Measurements from ENCODE around the gene CDHR3. TPM values are rescaled to one million over a fixed set of nuclear protein-coding genes. Genes with fewer than 3 reads are reported as not detected.

CDHR3 gene
- total RNA-seq, 4 donors from 2014 or later, result 20.6 to 82.5 (median 49.7) TPM

- no peak for DNase-seq
- no peaks in the 10 kb centered on the region for H3K27me3 ChIP-seq
- TF ChIP-seq CTCF (IDR thresholded peaks at IDR 0.05) (no peak), POLR2A (IDR thresholded peaks at IDR 0.05) (no peak)
- no peak overlapping the region for H3K4me3 ChIP-seq
- H3K4me1 ChIP-seq, result peaks cover 0 to 8% (median 0%) of the 10 kb centered on the region in 4 donors
- H3K9me3 ChIP-seq, result no peaks in the 10 kb centered on the region
- H3K27ac ChIP-seq, result no peak overlapping the region
- no peaks in the 10 kb centered on the region for H3K36me3 ChIP-seq
These were observed 117.4 kb downstream of the CDHR3 start for GRCh38 chr7:106080300-106080987.

- no peak overlapping the region for H3K27ac ChIP-seq
- no peaks in the 10 kb centered on the region for H3K9me3 ChIP-seq
- H3K27me3 ChIP-seq, result no peaks in the 10 kb centered on the region
- no peak for DNase-seq
- H3K4me3 ChIP-seq, result no peak overlapping the region
- no peaks in the 10 kb centered on the region for H3K4me1 ChIP-seq
- H3K36me3 ChIP-seq, result no peaks in the 10 kb centered on the region
- TF ChIP-seq CTCF (IDR thresholded peaks at IDR 0.05) (no peak), POLR2A (IDR thresholded peaks at IDR 0.05) (no peak)
These were observed 119.2 kb downstream of the CDHR3 start for GRCh38 chr7:106082087-106082854.

Other genes with a start within 250 kb of the CDHR3 start
- gene ATXN7L1, start 86.7 kb upstream of the CDHR3 start, total RNA-seq, result 10 to 100 TPM; 30.8 to 45.8 (median 39.3) TPM
- 10 to 100 TPM; 45.2 to 77.6 (median 53.3) TPM for gene SYPL1, start 149.0 kb downstream of the CDHR3 start, total RNA-seq